Testis (tissue), 2 donors: ENCODE measurements around the gene ADAMTS13.

Source experiments
- CTCF ChIP-seq, 3 experiments: fragments of 450-650 bp in 2 of 3; fragments of 200-600 bp in 1 of 3; sonication (generic) in 1 of 3; IDR thresholded peaks; one replicate each; pipeline ENCODE4 v1.5.1; 2016 to 2019; ENCODE audit warnings: antibody characterized with exemption in 3 of 3, mild to moderate bottlenecking in 2 of 3, moderate library complexity in 1 of 3
- POLR2A ChIP-seq: fragments of 450-650 bp; IDR thresholded peaks from one replicate; pipeline ENCODE4 v1.6.1; 2017; ENCODE audit warnings: antibody characterized with exemption, mild to moderate bottlenecking, moderate library complexity

DNA sequence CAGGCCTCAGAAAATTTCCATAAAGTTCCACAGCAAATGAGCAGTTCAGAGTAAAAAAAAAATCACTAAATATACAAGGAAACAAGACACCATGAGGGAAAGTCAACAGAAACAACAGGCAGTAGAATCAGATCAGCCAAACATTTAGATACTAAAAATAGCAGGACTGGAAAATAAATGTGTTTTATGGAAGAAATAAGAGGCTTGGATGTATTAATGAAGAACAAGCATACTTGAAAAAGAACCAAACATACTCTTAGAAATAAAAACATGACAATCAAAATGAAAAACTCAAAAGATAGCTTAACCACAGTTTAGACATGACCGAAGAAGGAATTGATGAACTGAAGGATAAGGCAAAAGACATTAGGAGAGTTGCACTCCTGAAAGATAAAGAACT is 79.9 kb downstream of the ADAMTS13 start:
- TF ChIP-seq CTCF (IDR thresholded peaks at IDR 0.05) (no peak), POLR2A (no peak)
